NCI-H82 treated with DMSO at 0.1 percent for 48 hours (cell line): ENCODE measurements around the gene ITPRID1.

ENCODE experiments used
- DNase-seq: peaks from one replicate; lab custom pipeline; 2025; ENCODE audit not compliant: unreplicated experiment; lab: John Stamatoyannopoulos, UW

The ITPRID1 gene

DNA sequence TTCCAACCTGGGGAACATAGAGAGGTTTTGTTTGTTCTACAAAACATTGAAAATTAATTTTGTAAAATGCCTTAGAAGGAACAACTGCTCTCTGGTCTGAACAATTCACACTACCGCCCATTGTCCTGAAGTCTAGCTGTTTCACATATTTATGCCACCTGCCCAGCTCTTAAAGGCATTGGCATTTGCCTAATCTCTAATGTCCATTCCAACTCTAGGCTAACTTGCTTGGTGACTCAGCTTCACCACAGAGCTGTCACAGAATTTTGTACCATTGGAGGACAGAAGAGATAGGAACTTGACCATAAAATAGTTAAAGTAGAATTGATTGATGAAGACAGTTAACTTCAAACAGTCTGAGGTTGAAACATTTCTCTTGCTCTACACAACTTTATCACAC is 119.6 kb downstream of the ITPRID1 start:
- DNase-seq, result no peak

DNA sequence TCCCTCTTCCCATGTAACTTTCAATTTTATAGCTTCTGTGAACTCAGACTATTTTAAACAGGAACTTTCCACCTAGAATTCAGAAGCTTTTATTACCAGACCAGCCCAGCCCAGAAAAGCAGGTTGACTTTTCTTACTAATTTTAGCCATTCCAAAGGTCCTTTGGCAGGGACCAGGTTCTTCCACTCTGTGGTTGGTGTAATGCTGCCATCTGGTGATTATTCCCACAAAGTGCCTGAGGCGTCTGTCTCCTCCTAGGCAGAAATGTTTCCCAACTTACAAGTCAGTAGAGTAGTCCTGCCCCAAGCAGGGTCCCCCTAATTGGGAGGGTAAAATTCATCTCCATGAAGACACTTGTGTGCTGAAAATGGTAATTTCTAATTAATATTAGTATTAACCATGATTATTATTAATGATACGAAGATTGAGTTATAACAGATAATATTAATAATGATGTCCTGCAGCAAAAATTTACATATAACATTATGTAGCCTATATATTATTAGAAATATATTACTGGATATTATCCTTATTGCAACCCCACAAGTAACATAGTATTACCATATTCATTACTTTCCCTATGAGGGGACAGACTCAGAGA is 120.1 kb downstream of the ITPRID1 start:
- peak; percentile 29 for DNase-seq

DNA sequence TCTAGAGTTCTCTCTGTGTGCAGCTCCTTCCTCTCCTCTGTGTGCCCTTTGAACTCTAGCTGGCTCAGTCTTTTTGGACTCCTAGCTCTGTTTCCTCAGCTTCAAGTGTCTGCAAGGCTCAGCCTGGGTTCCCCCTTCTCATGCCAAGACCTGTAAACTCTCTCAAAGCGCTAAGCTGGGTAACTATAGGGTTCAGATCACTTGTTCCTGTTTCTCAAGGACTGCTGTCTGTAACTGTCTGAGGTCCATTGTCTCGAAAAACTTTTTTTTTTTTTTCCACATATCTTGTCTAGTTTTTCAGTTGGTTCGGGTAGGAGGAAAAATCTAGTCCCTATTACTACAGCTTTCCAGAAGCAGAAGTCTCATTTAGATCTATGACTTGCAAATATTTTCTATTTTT is 126.5 kb downstream of the ITPRID1 start:
- no peak for DNase-seq

DNA sequence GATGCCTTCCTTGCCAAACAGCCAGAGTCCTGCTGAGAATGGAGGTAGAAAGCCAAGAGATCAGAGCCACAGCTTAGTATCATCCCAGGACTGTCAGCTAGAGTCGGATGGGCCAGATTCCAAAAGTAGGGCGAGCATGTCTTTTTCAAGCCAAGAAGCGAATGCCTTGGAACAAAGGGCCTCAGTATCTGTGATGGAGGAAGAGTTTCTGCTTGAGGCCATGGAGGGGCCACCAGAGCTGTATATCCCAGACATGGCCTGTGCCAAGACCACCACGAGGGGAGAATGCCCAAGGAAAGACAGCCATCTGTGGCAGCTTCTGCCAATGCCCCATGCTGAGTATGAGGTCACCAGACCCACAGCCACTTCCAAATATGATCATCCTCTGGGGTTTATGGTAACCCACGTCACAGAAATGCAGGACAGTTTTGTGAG is 128.8 kb downstream of the ITPRID1 start:
- no peak for DNase-seq

DNA sequence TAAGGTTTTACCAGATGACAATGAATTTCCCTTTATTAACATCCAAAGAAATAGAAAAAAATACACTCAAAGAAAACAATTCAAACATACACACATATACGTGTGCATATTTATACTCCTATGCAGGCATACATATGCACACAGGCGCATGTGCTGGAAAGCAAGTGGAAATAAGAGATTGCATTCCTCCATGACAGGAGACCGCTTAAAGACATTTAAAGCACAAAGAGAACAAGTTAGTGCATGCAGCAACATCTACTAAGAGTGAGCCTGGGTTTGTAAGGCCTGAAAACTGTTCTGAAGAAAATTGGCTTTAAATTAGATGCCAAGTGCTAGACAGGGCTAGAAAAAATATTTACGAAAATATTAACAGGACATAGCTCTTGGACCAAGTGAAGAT is 133.1 kb downstream of the ITPRID1 start:
- DNase-seq, result no peak

DNA sequence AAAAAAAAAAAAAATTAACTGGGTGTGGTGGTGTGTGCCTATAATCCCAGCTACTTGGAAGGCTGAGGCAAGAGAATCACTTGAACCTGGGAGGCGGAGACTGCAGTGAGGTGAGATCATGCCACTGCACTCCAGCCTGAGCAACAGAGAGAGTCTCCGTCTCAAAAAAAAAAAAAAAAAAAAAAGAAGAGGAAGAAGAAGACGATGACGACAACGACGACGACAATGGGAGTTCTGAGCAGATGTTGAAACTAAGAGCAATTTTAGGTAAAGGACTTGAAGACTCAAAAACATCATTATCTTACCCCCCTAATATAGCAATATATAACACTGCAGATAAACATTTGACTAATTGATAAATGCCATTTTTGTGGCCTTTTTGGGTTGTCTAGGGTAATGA is 133.6 kb downstream of the ITPRID1 start:
- no peak for DNase-seq

DNA sequence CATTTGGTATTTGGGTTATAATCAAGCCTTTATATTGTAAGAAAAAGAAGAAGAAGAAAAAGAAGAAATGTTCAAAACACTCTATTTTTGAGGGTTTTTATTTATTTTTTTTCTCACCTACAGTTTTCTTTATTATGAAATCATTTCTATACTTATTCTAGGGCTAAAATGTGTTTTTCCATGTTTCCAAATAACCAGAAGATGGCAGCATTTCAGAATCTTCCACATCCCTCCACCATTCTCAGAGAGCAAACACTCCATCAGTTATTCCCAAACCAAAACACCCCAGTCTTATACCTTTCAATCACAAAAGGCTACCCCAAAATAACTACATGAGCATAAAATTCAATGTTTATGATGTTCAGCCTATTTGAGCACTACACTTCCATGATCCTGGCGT is 134.4 kb downstream of the ITPRID1 start:
- DNase-seq, result no peak

DNA sequence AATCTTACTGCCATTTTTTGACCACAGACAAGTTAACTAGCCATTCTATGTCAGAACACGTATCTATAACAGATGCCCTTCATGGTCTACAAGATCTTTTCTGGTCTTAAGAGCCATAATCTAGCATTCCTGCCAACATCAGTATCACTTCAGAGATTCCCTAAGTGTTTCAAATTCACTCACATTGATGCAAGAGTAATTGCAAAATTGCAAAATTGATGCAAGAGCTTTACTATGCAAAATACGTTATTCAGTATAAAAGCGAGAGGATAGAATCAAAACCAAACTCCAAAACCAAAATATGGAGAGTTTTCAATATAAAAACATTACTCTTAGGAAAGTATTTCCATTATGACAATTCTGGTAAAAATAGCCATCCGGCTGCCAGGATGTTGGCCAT is 135.0 kb downstream of the ITPRID1 start:
- DNase-seq, result no peak

DNA sequence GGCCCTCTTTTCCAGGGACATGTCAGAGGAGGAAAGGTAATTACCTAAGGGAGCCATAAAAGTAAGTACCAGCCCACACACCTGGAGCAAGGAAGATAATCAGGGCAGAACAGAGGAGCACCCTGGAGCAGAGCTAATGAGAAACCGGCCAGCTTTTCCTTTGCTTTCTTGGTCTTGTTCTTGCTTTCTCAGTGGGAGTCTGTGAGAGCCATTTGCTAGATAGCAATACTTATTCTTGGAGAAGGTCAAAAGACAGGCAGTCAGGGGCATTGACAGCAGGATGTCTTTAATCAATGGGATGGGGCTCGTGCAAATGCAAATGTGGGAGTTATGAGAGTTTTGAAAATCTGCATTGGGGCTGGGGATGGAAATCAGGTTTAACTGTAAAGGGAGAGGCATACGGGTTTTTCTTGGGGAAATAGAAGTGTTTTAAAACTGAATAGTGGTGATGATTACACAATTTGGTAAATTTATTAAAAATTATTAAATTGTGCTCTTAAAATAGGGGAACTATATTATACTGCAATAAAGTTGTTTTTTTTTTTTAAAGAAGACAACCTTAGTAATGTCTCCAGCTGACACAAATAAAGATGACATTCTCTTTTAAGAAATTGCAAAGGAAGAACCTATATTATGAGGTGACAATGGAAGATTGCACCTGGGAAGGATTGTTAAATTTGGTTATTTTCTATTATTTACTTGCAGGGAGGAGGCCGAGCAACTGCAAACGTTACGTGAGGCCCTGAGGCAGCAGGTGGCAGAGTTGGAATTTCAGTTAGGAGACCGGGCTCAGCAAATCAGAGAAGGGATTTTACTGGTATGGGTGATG is 137.6 kb downstream of the ITPRID1 start:
- no peak for DNase-seq

DNA sequence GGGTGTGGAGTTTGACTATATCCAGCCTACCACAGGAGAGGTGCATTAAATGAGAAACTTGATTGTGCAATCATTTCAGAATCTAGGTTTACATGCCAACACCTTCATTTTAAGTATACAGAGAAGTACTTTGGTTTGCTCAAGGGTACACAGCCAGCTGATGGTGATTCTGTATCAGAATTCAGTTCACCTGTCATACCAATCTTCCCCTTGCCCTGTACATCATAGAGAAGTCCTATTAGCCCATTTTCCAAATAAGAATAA is 138.1 kb downstream of the ITPRID1 start:
- no peak for DNase-seq

DNA sequence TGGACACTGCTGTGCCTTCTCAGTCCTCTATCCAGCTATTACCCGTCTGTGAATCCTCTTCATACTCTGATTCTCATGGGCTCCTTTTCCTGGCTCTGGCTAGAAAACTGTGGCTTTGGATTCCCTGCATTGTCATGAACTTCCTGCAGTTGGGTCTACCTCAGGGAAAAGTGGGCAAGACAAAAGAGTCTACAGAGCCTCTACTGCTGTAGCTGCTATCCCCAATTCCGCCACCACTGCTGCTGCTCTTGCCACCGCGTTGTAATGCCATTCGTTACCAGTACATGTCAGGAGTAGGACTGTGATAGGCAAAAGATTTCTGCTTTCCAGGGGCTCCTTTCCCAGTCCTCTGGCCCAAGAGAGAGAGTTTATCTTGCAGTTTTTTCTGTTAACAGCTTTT is 149.2 kb downstream of the ITPRID1 start:
- DNase-seq, result no peak

DNA sequence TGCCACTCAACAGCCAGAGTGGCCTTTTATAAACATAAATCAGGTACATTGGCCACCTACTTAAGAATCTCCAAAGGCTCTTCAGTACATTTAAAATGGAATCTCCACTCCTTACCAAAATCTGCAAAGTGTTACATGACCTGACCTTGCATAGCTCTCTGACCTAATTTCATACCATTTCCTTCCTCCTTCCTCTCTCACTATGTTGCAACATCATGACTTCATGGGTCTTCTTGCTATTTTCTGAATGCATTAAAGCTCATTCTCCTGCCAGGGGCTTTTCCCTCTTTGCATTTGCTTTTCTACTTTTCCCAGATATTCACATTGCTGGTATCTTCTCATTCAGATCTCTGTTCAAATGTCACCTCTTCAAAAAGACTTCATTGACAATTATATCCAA is 151.0 kb downstream of the ITPRID1 start:
- DNase-seq, result no peak

DNA sequence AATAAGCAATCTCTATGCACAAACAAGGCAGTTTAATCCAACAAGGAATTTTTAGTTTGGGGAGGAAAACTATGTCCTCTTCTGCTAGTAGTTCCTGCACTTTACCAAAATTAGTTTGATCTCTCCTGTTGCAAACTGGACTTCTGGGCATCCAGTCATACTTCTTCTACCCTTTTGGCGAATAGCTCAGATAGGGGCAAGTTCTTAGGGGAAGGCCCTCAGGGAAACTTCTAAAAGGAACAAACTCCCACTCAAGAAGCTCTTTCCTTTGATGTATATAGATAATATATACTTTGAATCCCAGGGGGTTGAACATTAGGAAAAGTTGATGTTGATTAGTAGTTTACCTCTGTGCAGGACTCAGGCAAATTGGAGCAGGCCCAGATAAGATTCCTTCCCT is 151.7 kb downstream of the ITPRID1 start:
- DNase-seq, result no peak

DNA sequence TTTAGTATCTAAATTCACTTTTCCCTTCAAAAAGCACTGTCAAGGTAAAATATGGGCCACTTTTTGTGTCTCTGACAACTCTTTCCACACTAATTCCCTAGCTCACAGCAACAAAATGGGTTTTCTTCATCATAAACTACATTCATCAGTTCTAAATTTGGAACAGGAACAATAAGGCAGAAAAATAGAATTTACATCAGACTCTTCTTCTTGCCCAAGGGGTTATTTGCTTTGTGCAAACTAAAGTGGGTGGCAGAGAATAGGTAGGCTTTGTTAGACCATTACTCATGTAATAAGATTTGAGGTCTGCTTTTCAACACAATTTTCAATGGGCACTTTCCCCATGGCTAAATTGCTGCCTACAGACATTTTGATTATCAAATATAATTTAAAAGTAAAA is 155.6 kb downstream of the ITPRID1 start:
- DNase-seq, result no peak

DNA sequence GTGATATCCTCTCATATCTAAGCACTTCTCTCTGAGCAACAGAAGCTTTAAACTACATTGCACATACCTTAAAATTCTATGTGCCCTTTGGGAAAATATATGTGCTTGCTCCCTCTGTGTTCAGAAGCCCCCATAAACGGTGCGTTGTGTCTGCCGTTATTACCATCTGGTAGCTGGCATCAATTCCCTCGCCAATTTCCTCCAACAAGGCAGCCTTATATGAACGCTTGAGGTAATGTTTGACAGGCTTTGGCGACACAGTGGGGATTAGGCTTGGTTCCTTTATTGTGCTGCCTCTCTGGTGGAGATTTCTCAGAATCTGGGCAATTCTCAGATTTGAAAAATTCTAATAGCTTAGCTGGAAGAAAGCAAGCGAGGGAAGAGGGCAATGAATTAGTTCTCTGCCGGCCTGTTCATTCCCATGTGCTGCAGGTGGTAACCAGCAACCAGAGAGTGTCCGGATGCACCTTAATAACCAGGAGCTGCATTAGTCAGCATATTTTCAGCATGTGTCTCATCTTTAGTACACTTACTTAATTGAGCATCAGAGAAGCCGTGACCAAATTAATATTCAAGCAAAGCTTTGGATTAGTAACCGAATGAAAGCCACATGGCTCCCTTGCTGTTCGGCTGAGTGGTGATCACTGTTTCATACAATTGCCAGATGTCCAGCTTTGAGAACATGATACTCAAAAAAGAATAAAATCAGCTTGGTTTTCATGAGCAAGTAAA is 165.8 kb downstream of the ITPRID1 start:
- no peak for DNase-seq

DNA sequence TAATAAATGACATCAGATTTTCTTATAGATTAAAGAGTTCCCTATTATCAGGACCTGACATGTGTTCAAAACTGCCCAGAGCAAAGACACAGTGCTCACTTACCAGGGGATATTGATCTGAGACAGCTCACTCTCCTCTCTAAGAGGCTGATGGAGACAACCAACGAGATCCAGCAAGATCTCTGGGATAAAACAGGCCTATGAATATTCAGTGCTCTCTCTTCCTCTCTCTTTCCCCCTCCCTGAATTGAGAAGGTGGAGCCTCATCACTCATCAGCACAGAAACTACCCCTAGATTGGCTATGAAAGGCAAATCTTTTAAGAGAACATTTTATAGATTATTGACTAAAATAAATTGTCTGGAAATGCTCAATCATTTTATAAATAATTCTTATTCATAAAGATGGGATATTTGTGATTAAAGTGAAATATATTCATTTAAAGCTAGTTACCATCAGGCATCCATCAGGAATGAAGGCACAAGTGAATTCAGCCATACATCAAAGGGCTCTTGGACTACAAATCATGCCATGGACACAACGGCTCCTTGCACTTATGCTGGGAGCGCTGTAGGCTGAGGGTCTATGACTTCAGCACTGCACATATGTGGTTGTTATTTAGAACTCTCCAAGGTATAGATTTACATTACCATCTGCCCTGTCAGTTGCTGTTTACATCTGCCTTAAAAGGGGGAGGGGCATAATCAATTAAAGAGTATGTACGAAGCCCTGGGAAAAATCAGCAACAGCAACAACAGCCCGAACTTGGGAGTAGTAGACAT is 169.7 kb downstream of the ITPRID1 start:
- DNase-seq, result peak; percentile 93

DNA sequence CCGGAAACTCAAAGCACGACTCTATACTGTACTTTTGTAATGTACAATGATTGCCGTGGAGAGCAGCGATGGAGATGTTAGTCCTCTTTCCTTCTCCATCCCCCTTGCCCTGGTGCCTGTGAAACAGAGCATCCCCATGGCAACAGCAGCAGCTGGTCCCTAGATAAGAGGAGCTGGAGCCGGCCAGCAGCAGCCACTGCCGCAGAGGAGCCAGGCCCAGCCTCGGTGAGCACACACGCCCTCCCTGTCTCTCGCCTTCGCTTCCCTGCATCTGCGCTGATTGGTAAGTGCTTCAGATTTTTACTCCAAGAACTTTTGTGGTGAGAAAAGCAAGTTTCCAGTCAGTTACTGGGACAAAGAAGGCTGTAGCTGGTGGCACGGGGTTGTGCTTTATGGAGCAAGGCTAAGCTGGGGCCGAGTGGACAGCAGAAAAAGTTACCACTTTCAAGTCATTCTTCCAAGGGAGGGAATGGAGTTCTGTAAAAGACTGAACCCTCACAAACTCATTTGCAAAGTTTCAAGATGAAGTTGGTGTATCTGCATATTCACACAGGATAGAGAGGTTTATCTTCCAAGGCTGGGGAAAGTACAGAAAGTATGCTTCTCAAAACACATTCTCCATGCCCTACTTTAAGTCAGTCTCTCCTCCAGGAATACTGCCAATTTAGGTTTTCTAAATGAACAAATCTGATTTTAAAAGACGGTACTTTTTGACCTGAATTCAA is 173.3 kb downstream of the ITPRID1 start, which contains the start of gene PPP1R17:
Gene PPP1R17, plus strand, starts transcription at position 192 of the 725 bp plus-strand sequence. CDS start 5,227 bp downstream, outside the sequence.
- no peak for DNase-seq

DNA sequence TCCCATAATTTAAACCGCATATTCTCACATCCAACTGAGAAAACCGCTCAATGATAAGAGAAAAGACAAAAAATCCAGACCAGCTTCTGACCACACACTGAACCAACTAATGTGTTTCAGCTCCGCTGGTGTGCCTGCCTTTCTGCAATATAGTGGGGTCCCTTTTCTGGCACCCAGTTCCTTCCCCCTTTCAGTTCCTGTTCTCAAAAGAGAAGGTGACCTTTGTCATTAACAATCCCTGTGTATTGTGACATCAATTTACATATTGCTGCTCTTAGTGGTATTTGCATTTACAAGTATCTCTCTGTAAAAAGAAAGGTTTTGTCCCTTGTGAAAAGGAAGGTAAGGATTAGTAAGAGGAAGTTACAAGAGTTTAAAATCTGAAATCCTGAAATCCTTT is 174.5 kb downstream of the ITPRID1 start:
- DNase-seq, result no peak

DNA sequence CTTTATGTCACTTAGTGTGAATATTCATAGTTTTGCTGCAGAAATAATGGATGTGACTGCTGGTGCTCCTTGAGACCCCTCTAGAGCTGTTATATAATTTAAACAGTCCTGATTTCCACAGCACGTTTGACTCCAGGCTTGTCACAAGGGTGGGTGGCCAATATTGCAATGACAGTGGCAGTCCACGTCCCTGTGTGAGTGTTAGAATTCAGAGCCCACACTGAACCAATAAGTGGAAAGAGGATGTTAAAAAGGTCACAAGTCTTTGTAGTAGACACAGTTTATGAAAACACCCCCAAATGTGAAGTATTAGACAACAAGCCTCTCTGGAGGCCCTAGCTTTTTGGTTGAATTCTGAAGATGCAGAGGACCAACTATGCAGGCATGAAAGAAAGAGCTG is 175.1 kb downstream of the ITPRID1 start:
- DNase-seq, result no peak

DNA sequence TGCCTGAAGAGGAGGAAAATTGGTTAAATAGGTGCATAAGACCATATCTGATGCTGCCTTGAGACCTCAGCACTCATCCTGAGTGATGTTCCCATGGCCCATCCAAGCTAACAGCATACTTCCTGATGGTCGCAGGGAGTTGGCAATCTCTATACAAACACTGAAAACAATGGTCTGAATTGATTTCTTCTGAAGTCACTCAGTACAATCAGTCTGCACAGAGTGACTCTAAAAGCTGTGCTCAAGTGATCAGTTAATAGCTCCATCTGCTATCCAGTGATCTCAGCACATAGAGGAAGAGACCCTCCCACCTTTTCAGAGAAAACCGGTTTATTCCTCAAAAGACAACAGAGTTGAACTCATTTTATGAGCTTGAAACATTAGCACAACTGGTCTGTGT is 177.0 kb downstream of the ITPRID1 start:
- peak; percentile 48 for DNase-seq

DNA sequence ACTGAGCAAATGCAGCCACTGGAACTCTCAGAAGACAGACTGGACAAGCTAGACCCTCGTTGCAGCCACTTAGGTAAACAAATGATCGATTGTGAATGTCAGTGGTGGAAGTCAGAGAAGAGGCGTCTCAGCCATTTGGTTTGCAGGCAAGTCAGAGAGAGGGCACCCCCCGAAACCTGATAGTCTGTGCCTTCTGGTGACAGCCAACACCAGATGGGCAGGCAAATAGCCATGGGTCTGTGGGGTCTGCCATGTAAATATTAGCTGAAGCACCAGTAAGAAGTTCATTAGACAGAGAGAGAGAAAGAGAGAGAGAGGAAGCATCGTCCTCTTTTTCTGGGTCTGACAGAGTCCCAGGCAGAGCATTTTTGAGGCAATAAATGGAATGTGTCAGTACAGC is 178.6 kb downstream of the ITPRID1 start:
- peak; percentile 53 for DNase-seq
